ENCODE results near the gene AANAT.

The AANAT gene

GRCh38 chr17:76442341-76443338, 24.8 kb upstream of the AANAT start:
- no peak for DNase-seq

- DNase-seq, result no peak
These were observed 22.7 kb upstream of the AANAT start for GRCh38 chr17:76444518-76445311.

- peak in 1 of 3 donors; percentile 27 for DNase-seq
These were observed 21.5 kb upstream of the AANAT start for GRCh38 chr17:76445697-76446448.

GRCh38 chr17:76446449-76447231, 20.8 kb upstream of the AANAT start:
- DNase-seq, result peak in 2 of 3 donors; percentile 50 to 53

GRCh38 chr17:76447931-76448652, 19.3 kb upstream of the AANAT start:
- no peak for DNase-seq

GRCh38 chr17:76449126-76449525, 18.3 kb upstream of the AANAT start:
- no peak for DNase-seq

DNA sequence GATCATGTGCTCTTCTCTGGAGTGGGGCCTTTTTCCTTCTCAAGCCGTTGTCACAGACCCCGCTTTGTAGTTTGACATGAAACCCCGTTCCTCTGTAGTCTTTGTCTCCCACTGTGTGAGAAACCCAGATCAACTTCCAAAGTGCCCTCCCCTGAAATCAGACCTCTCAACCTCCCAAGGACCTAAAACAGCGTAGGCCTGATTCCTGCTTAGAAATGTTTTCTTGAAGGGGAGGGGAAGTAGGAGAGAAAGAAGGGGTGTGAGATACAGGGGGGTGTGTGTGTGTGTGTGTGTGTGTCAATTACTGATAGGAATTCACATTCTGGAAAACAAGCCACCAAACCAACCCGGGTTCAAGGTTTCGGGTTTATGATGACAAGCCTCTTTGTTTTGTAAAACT, 15.9 kb upstream of the AANAT start:
- no peak for DNase-seq

DNA sequence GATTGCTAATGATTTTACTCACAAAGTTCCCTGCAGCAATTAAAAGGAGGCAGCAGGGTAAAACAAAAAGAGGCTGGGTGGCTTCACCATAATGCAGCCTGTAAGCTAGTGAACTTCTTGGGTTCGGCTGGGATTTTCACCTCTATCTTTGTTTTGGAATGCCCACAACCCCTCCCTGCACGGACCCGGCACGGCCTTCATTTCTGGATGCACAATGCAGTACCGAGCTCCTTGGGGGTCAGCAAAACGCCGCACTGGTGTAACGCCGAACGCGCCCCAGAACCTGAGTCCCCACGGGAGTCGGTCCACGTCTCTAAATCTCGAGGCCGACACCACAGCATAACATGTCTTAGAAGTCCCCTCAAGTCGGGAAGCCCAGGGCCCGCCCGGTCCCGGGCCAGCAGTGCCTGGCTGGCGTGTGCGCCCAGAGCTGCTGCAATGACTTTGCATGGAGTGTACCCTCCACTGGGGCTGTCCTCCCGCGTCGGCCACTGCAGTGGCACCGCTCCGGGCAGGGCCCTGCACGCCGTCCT, 15.2 kb upstream of the AANAT start:
- peak; percentile 25 to 57 (median 36) for DNase-seq

DNA sequence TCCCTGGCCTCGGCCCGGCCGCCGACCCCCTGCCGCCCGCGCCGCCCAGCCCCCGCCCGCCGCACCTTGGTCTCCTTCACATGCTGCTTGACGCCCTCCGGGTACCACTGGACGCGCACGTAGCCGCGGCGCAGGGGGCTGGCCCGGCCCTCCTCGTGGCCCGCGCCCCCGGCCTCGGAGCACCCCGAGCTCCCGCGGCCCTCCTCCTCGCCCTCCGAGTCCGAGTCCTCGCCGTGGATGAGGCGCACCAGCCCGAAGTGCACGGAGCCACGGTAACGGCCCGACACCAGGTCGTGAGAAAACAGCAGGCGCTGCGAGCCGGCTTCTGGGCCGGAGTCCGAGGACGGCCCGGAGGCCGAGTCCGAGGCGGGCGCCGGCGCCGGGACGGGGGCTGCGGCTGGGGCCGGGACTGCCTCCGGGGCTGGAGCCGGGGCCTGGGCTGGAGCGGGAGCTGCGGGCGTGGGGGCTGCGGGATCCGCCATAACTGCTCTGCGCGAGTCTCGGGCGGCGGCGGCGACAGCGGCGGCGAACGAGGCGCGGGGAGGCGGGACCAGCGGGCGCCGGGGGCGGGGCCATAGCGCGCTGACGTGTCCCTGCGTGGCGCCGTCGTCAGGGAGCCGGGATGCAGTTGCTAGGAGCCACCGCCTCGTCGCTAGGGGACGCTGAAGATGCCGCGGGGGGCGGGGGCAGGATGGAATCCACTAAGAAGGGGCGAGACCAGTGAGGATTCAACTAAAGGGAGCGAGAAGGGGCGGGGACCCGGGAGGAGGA, 14.6 kb upstream of the AANAT start, which contains the start of gene UBE2O:
UBE2O (minus strand) TSS at position 493 of the 771 bp plus-strand sequence; CDS start at position 482, 11 bp downstream.
- peak; percentile 91 to 97 (median 95) for DNase-seq

DNA sequence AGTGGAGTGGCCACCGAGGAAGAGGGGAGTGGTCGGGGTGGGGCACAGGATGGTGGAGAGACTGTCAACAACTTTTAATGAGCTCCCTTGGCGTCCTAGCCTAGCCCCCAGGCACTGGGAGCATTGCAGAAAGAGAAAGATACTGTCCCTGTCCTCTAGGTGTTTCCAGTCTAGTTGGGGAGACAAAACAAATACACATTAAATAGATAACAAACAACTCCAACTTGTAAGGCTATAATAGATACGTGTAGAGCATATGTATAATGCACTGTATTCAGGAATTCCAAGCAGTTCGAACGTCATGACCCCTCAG, 14.0 kb upstream of the AANAT start:
- no peak for DNase-seq

- DNase-seq, result peak; percentile 50 to 66 (median 52)
These were observed 8.6 kb upstream of the AANAT start for GRCh38 chr17:76458580-76459490.

GRCh38 chr17:76459674-76460073, 7.7 kb upstream of the AANAT start:
- DNase-seq, result no peak

DNA sequence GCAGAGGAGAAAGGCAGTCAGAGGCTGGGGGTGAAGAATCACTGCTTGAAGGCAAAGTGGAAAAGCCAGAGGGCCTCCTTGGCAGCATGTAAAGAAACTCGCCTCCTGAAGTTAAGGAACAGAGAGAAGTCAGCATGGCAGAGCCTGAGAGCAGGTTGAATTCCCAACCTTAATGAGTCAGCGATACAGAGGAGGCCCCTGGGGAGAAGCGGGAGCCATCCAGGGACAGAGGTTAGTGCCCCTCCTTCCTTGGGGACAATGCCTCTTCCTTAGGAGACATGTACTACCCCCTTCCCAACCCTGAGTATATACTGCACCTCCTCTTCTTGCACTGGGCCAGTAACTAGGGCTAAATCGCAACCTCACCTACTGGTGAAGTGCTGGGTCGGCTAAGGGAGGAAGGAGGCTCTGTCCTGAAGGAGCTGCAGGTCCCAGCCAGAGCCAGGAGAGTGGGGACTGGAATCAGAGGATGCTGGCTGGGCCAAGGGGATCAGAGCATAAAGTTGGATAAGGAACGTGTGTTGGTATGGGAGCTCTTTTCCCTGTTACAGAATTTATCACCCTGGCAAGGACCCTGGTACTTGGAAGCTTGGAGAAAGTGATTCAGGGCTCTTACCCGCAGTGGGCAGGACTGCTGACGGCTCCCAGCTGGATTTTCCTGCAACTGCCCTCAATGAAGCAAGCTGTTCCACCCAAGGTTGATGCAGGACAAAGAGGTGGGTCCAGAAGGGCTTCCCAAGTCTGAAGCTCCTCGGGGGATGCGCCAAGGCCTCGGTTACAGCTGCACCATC, 5.4 kb upstream of the AANAT start:
- no peak for DNase-seq

DNA sequence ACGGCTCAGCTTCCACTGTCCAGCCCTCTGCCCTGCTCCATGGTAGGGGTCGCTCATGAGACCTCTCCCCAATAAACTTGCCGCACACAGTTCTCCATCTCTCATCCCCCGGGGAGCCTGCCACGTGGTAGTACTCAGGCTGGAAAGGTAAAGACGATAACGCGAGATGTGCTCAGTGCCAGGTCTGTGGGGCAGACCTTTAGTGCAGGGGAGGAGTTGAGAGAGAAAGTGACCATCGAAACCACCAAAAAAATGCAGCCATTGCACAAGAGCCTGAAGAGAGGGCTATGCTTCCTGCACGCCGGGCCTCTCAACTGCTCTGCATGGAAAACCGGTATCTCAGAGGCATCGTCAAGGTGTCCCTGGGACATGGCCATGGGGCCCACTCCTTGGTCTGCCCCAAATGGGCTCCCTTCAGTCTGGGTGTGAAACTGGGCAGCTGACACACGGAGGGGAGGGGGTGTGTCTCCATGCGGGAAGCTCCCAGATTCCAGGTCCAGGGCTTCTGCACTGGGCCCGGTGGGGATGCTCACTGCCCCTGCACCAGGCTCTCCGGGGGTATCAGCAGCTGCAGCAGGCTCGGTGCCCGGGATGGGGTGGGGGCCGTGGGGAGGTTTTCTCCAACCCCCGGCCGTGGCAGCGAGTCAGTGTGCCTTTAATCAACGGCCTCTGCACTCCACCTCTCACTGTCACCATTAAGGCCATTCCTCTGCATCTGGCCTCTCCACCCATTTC, 4.7 kb upstream of the AANAT start:
- no peak for DNase-seq

DNA sequence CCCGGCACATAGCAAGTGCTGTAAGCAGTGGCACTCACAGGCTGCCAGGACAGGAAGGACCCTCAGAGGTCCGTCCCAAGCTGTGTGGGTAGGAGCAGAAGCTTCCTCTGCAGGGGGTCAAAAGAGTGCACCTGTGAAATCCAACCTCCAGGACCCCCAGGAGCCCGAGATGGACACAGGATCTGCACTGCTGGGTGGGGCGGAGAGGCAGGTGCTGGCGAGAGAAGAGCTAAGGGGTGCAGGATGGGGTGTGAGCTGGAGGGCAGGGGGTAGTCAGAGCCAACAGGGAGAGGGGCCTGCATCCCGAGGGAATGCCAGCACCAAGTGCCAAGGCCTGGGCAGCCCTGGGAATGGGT, 650 bp upstream of the AANAT start:
- DNase-seq, result no peak

GRCh38 chr17:76467809-76468633, 618 bp downstream of the AANAT start:
- DNase-seq, result no peak

DNA sequence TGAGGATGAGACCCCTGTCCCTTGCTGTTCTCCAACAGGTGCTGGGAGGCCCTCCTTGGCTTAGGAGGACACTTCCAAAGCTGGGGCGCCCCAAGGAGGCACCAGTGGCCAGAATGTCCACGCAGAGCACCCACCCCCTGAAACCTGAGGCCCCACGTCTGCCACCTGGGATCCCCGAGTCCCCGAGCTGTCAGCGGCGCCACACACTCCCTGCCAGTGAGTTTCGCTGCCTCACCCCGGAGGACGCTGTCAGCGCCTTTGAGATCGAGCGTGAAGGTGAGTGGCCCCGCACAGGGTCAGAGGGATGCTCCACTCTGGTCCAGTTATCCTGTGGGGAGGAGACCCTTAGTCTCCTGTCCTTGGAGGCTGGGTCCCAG, 1.2 kb downstream of the AANAT start:
- no peak for DNase-seq

Data from suppressor macrophage treated with lipopolysaccharide for 1 hour (primary cell).